ENCODE data around the gene LRIT1. TPM values are rescaled to one million over a fixed set of nuclear protein-coding genes. Genes with fewer than 3 reads are reported as not detected.

LRIT1 gene
- total and polyA plus RNA-seq, 5 donors = 0.09 TPM; not detected in 4

- 71% methylated on average over 1 of the region's 1 CpG for WGBS
- Histone ChIP-seq H3K4me1 (ENCODE audit: control insufficient read depth, insufficient read depth, low read length) (no peaks in the 10 kb centered on the region), H3K27me3 (ENCODE audit: control insufficient read depth, insufficient read depth) (no peaks in the 10 kb centered on the region), H3K27ac (ENCODE audit: low read length) (no peak overlapping the region), H3K9me3 (ENCODE audit: control insufficient read depth, low read length) (no peaks in the 10 kb centered on the region), H3K4me3 (ENCODE audit: low read length) (no peak overlapping the region)
- DNase-seq = no peak
- intact Hi-C loops (cut with DNase I) = no loop called here
- peak in 1 of 2 donors; percentile 43 for ATAC-seq
Measured at GRCh38 chr10:84230359-84230758, 11.0 kb downstream of the LRIT1 start.

GRCh38 chr10:84227810-84228209, 13.5 kb downstream of the LRIT1 start:
- no peaks in the 10 kb centered on the region for H3K27me3 ChIP-seq (ENCODE audit: control insufficient read depth, insufficient read depth)
- DNase-seq = no peak
- ATAC-seq = no peak
- H3K4me3 ChIP-seq (ENCODE audit: low read length) = no peak overlapping the region
- intact Hi-C loops (cut with DNase I) = no loop called here
- no peak overlapping the region for H3K27ac ChIP-seq (ENCODE audit: low read length)
- WGBS = 61% methylated on average over 4 of the region's 4 CpGs
- H3K9me3 ChIP-seq (ENCODE audit: control insufficient read depth, low read length) = no peaks in the 10 kb centered on the region
- H3K4me1 ChIP-seq (ENCODE audit: control insufficient read depth, insufficient read depth, low read length) = no peaks in the 10 kb centered on the region

GRCh38 chr10:84226616-84227015, 14.7 kb downstream of the LRIT1 start:
- H3K9me3 ChIP-seq (ENCODE audit: control insufficient read depth, low read length) = no peaks in the 10 kb centered on the region
- no peak overlapping the region for H3K4me3 ChIP-seq (ENCODE audit: low read length)
- intact Hi-C loops (cut with DNase I) = no loop called here
- DNase-seq (no peak), ATAC-seq (no peak)
- H3K27me3 ChIP-seq (ENCODE audit: control insufficient read depth, insufficient read depth) = no peaks in the 10 kb centered on the region
- WGBS = 70% methylated on average over 3 of the region's 3 CpGs
- no peak overlapping the region for H3K27ac ChIP-seq (ENCODE audit: low read length)
- no peaks in the 10 kb centered on the region for H3K4me1 ChIP-seq (ENCODE audit: control insufficient read depth, insufficient read depth, low read length)

DNA sequence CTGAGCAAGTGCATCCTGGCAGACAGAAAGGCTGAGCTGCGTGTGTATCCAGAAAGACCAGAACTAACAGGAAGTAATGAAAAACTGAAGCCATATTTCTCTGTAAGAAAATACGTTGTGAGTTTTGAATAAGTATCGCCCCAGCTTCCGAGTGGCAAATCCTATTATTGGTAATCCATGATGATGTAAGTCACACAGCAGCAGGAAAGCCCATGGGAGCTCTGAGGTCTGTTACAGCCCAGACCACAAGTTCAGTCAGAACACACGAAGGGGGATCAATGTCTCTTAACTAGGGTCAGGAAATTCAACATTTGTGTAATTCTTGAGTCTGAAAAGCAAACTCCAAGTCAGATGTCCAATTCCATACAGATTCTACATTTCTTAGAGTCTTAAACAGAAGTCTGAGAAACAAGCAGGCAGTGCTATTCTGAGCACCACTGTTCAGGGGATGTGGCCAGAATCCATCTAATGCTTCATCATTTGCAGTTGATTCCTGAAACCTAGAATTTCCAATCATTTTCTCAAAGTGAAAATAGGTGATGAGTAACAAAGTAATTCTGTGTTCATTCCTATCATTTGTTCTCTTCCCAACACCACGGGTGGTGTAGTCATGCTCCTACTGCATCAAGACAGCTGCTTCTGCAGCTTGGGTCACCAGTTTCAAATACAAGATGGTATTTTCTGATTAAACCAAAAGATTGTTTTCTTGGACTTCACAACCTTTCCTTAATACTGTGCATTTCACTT, 15.7 kb downstream of the LRIT1 start, which contains the start of gene LRIT2:
Gene LRIT2, minus strand, starts transcription at position 118 of the 747 bp plus-strand sequence. Its CDS starts 24 bp downstream, at position 94.
- intact Hi-C loops (cut with DNase I) = no loop called here

GRCh38 chr10:84224411-84225028, 16.8 kb downstream of the LRIT1 start:
- H3K27me3 ChIP-seq (ENCODE audit: control insufficient read depth, insufficient read depth) = no peaks in the 10 kb centered on the region
- intact Hi-C loops (cut with DNase I) = no loop called here
- no peak overlapping the region for H3K4me3 ChIP-seq (ENCODE audit: low read length)
- H3K4me1 ChIP-seq (ENCODE audit: control insufficient read depth, insufficient read depth, low read length) = no peaks in the 10 kb centered on the region
- H3K9me3 ChIP-seq (ENCODE audit: control insufficient read depth, low read length) = no peaks in the 10 kb centered on the region
- no peak overlapping the region for H3K27ac ChIP-seq (ENCODE audit: low read length)
- WGBS = 49% methylated on average over 6 of the region's 6 CpGs
- ATAC-seq (no peak), DNase-seq (no peak)

More for the DNA sequence above, 15.7 kb downstream of the LRIT1 start, which contains the start of gene LRIT2:
- DNase-seq (no peak), ATAC-seq (no peak)
- no peaks in the 10 kb centered on the region for H3K27me3 ChIP-seq (ENCODE audit: control insufficient read depth, insufficient read depth)
- 65% methylated on average over 6 of the region's 6 CpGs for WGBS
- no peak within 1 kb of the TSS for H3K27ac ChIP-seq (ENCODE audit: low read length)
- H3K9me3 ChIP-seq (ENCODE audit: control insufficient read depth, low read length) = no peaks in the 10 kb centered on the region
- H3K4me1 ChIP-seq (ENCODE audit: control insufficient read depth, insufficient read depth, low read length) = no peaks in the 10 kb centered on the region
- no peak within 1 kb of the TSS for H3K4me3 ChIP-seq (ENCODE audit: low read length)

DNA sequence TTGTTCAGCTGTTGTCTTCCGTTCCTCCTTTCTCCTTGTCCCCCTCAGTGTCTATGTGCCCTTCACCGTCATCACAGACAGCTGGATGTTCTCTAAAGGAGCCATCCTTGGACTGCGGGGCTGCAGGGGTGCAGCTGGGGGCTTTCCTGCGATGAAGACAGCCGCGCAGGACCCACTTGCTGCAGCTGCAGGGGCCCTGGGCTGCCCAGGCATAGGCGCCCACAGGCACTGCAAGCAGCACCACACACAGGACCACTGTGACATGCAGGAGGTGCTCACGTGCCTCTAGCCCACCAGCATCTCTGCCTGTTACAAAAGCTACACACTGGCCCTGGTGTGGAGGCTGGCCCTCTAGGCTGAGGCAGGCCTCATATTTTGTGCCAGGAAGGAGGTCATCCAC, 19.4 kb downstream of the LRIT1 start:
- WGBS = 86% methylated on average over 8 of the region's 8 CpGs
- DNase-seq (no peak), ATAC-seq (no peak)
- Histone ChIP-seq H3K27me3 (ENCODE audit: control insufficient read depth, insufficient read depth) (no peaks in the 10 kb centered on the region), H3K4me3 (ENCODE audit: low read length) (no peak overlapping the region), H3K9me3 (ENCODE audit: control insufficient read depth, low read length) (no peaks in the 10 kb centered on the region), H3K4me1 (ENCODE audit: control insufficient read depth, insufficient read depth, low read length) (no peaks in the 10 kb centered on the region), H3K27ac (ENCODE audit: low read length) (no peak overlapping the region)
- intact Hi-C loops (cut with DNase I) = no loop called here

DNA sequence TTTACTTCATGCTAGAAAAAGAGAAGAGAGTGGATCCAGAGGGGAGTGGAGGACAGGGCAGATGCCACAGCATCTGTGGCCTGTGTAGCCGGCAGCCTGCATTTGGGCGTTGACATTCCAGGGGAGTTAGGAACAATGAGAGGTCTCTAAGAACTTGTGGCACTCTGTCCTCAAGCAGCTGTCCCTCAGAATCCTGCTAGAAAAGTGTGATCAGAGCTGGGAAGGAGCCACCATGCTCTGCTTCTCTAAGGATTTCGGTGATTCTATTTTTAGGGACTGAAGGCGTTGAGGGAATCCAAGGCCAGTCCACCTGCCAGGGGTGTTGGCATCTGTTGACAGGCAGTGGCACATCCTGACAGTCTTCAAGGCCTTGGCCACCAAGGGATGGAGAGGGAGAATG, 23.6 kb downstream of the LRIT1 start:
- intact Hi-C loops (cut with DNase I) = no loop called here
- WGBS = 85% methylated on average over 4 of the region's 4 CpGs
- no peaks in the 10 kb centered on the region for H3K4me1 ChIP-seq (ENCODE audit: control insufficient read depth, insufficient read depth, low read length)
- DNase-seq = no peak
- no peak overlapping the region for H3K27ac ChIP-seq (ENCODE audit: low read length)
- H3K9me3 ChIP-seq (ENCODE audit: control insufficient read depth, low read length) = no peaks in the 10 kb centered on the region
- H3K27me3 ChIP-seq (ENCODE audit: control insufficient read depth, insufficient read depth) = no peaks in the 10 kb centered on the region
- no peak for ATAC-seq
- no peak overlapping the region for H3K4me3 ChIP-seq (ENCODE audit: low read length)

GRCh38 chr10:84216834-84217233, 24.5 kb downstream of the LRIT1 start:
- DNase-seq = no peak
- H3K9me3 ChIP-seq (ENCODE audit: control insufficient read depth, low read length) = no peaks in the 10 kb centered on the region
- H3K4me3 ChIP-seq (ENCODE audit: low read length) = no peak overlapping the region
- H3K27me3 ChIP-seq (ENCODE audit: control insufficient read depth, insufficient read depth) = no peaks in the 10 kb centered on the region
- H3K4me1 ChIP-seq (ENCODE audit: control insufficient read depth, insufficient read depth, low read length) = no peaks in the 10 kb centered on the region
- ATAC-seq = no peak
- no peak overlapping the region for H3K27ac ChIP-seq (ENCODE audit: low read length)
- WGBS = 80% methylated on average over 9 of the region's 9 CpGs
- intact Hi-C loops (cut with DNase I) = no loop called here

GRCh38 chr10:84214612-84215235, 26.6 kb downstream of the LRIT1 start:
- intact Hi-C loops (cut with DNase I) = no loop called here
- Histone ChIP-seq H3K27ac (ENCODE audit: low read length) (no peak overlapping the region), H3K4me3 (ENCODE audit: low read length) (no peak overlapping the region), H3K9me3 (ENCODE audit: control insufficient read depth, low read length) (no peaks in the 10 kb centered on the region), H3K27me3 (ENCODE audit: control insufficient read depth, insufficient read depth) (no peaks in the 10 kb centered on the region), H3K4me1 (ENCODE audit: control insufficient read depth, insufficient read depth, low read length) (no peaks in the 10 kb centered on the region)
- DNase-seq = no peak
- no peak for ATAC-seq
- WGBS = 52% methylated on average over 12 of the region's 12 CpGs

- ATAC-seq (peak in 1 of 2 donors; percentile 20), DNase-seq (no peak)
- Histone ChIP-seq H3K9me3 (ENCODE audit: control insufficient read depth, low read length) (no peaks in the 10 kb centered on the region), H3K27me3 (ENCODE audit: control insufficient read depth, insufficient read depth) (no peaks in the 10 kb centered on the region), H3K4me1 (ENCODE audit: control insufficient read depth, insufficient read depth, low read length) (no peaks in the 10 kb centered on the region), H3K27ac (ENCODE audit: low read length) (no peak overlapping the region), H3K4me3 (ENCODE audit: low read length) (no peak overlapping the region)
- intact Hi-C loops (cut with DNase I) = no loop called here
- WGBS = 79% methylated on average over 25 of the region's 25 CpGs
Measured at GRCh38 chr10:84214046-84214572, 27.2 kb downstream of the LRIT1 start.

DNA sequence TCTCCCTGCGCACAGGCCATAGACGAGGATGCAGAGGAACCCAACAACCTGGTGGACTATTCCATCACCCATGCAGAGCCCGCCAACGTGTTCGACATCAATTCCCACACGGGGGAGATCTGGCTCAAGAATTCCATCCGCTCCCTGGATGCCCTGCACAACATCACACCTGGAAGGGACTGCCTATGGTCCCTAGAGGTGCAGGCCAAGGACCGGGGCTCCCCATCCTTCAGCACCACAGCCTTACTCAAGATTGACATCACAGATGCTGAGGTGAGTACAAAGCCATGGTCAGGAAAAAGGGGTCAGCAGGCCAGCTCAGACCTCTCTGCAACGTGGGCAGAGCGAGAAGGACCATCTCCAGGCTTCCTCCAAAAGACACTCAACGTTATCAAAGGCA, 28.3 kb downstream of the LRIT1 start:
- Histone ChIP-seq H3K4me3 (ENCODE audit: low read length) (no peak overlapping the region), H3K9me3 (ENCODE audit: control insufficient read depth, low read length) (no peaks in the 10 kb centered on the region), H3K27ac (ENCODE audit: low read length) (no peak overlapping the region), H3K4me1 (ENCODE audit: control insufficient read depth, insufficient read depth, low read length) (no peaks in the 10 kb centered on the region), H3K27me3 (ENCODE audit: control insufficient read depth, insufficient read depth) (no peaks in the 10 kb centered on the region)
- ATAC-seq (no peak), DNase-seq (no peak)
- intact Hi-C loops (cut with DNase I) = no loop called here
- WGBS = 84% methylated on average over 11 of the region's 11 CpGs
